Anterior cingulate cortex (tissue), 58 donors: ENCODE results near the gene DYNLL1.
"Not testable (repeated sequence)": the region's sequence is repeated elsewhere in the genome, so short reads cannot be mapped to it uniquely, and the experiment has no call there.

Experiments
- DNase-seq, 58 donors: peaks; one replicate each; lab custom pipeline; 2025; lab: John Stamatoyannopoulos, UW

Gene DYNLL1

GRCh38 chr12:120495731-120496412 lies at the start of gene DYNLL1:
TSS of gene DYNLL1 (plus strand) at chr12:120496113. CDS start at chr12:120496422, 309 bp downstream.
- peak; percentile 64 to 98 (median 92) for DNase-seq

- DNase-seq: not testable (repeated sequence)
Observed at GRCh38 chr12:120446844-120447178, 49.1 kb upstream of the DYNLL1 start.

GRCh38 chr12:120447992-120448391 lies 47.9 kb upstream of the DYNLL1 start:
- no peak for DNase-seq

DNA sequence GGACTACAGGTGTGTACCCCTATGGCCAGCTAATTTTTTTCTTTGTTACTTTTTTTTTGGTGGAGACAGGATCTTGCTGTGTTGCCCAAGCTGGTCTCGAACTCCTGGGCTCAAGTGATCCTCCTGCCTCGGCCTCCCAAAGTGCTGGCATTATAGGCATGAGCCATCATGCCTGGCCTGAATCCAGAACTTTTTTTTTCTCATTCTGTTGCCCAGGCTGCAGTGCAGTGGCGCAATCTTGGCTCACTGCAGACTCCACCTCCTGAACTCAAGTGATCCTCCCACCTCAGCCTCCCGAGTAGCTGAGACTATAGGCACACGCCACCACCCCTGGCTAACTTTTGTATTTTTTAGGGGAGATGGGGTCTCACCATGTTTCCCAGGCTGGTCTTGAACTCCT lies 43.4 kb upstream of the DYNLL1 start:
- not testable (repeated sequence) for DNase-seq

DNA sequence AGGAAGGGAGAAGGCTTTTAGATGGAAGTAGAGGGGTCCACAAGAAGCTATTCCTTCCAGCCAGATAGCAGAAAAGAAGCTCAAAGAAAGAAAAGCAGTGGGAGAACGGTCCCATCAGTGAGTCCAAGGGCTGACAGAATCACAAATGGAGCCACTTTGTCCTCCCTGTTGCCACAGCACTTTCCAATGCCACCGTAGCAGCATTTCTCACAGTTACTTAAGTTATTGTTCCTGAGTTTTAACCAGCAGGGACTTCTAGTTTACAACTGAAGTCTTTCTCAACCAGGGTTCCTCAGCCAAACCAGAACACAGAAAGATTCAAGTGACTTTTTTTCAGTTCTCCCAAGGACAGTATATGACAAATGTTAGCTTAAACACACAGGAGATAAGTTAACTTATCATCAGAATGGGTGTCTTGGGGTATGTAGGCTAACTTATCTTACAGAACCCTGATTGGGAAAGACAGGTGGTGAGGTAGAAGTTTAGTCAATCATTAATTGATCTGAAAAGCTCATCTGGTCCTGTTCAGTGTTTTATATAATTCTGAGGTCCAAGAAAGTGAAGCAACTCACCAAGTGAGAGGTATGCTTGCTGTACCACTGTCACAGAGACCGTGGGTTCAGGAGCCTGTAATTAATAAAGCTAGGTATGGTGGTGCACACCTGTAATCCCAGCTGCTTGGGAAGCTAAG lies 42.7 kb upstream of the DYNLL1 start:
- DNase-seq: no peak

DNA sequence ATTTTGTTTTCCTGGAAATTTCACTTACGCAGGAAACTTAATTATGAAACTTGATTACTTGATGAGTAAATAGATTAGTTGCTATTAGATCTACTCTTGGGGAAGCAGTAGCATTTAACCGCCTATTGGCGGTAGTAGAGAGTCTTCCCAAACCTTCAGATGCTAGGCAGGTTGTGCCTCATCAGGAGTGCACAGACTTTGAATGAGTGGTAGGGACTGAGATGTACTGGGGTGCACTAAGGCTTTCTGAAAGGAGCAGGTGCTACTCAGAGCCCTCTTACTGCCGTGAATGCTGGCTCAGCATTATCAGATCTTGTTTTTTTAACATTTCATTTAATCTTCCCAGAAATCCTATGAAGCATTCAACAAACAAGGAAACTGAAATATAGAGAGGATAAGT lies 41.9 kb upstream of the DYNLL1 start:
- no peak for DNase-seq

DNA sequence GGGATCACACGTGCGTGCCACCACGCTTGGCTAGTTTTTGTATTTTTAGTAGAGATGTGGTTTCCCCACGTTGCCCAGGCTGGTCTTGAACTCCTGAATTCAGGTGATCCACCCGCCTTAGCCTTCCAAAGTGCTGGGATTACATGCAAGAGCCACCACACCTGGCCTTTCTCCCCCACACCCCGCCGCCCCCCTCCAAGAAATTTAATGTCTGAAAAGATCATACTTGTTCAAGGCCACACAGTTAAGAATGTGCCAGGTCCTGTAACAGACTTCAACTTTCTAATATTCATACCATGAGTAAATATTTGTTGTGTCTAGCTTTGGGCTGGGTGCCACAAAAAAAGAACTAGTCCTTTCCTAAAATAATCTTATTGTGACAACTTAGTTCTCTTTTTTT lies 40.6 kb upstream of the DYNLL1 start:
- no peak for DNase-seq

GRCh38 chr12:120457133-120457532 lies 38.8 kb upstream of the DYNLL1 start:
- DNase-seq: no peak

DNA sequence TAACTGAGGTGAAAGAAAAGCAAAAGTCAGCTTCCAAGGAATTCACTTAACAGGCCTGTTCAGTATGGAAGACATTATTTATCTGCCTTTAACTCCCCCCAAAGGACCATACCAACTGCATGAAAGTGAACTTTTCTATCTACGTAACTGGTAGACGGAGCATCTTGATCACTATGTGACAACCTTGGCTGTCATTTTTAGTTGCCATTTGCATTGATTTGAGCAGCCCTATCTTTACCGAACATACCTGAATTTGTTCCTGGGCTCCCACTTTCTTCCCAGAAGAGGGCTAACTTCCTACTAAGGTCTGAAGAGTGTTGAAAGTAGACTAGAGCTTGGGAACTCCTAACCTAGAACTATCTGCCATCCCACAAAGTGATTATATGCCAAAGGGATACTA lies 35.8 kb upstream of the DYNLL1 start:
- DNase-seq: no peak

- DNase-seq: no peak
Observed at GRCh38 chr12:120462099-120462640, 33.7 kb upstream of the DYNLL1 start.

- no peak for DNase-seq
Observed at GRCh38 chr12:120463712-120464111, 32.2 kb upstream of the DYNLL1 start.

DNA sequence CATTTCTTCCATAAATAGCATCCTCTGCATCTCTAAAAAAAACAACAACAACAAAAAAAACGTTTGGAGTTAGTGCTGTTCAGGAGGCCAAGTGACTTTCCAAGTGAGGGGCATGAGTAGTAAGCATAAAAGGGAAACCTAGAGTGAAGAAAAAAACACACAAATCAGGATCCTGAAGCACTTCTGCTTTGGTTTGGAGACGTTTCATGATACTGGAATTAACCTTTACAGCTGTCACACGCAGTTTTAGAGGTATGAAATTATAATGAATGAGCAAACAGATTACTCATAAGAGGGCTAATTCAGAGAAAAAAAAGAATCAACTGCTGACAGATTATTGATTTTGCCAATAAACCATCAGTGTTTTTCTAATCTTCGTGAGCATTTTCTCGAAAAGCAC lies 30.2 kb upstream of the DYNLL1 start:
- no peak for DNase-seq

DNA sequence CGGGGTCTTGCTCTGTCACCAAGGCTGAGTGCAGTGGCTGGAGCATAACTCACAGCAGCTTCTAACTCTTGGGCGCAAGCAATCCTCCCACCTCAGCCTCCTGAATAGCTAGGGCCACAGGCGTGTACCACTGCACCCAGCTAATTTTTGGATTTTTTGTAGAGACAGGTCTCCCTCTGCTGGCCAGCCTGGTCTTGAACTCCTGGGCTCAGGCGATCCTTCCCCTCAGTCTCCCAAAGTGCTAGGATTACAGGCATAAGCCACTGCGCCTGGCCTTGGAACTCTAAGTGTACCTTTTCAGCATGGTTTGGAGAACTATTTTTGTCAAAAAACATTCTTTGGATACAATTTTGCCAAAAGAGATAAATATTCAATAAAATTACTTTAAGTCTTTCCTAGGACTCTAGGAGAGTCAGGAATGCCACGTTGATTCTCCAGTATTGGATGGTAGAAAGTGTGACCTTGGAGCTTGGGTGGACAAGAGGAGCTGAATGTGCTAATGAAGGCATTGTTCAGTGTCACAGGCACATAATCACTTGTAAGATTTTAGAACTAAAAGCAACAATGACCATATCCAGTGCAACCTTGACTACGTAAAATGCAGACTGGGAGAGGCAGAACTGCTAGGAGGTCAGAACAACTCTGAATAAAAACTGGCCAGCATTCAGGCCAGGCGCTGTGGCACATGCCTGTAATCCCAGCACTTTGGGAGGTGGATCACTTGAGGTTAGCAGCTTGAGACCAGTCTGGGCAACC lies 29.2 kb upstream of the DYNLL1 start:
- peak in 10 of 58 donors; percentile 3 to 33 (median 7) for DNase-seq

GRCh38 chr12:120467439-120467838 lies 28.5 kb upstream of the DYNLL1 start:
- no peak for DNase-seq

- DNase-seq: peak in 4 of 58 donors; percentile 24 to 41 (median 32)
Observed at GRCh38 chr12:120468325-120468820, 27.5 kb upstream of the DYNLL1 start.

GRCh38 chr12:120468821-120469449 lies 27.0 kb upstream of the DYNLL1 start:
- peak in 36 of 58 donors; percentile 27 to 74 (median 56) for DNase-seq

DNA sequence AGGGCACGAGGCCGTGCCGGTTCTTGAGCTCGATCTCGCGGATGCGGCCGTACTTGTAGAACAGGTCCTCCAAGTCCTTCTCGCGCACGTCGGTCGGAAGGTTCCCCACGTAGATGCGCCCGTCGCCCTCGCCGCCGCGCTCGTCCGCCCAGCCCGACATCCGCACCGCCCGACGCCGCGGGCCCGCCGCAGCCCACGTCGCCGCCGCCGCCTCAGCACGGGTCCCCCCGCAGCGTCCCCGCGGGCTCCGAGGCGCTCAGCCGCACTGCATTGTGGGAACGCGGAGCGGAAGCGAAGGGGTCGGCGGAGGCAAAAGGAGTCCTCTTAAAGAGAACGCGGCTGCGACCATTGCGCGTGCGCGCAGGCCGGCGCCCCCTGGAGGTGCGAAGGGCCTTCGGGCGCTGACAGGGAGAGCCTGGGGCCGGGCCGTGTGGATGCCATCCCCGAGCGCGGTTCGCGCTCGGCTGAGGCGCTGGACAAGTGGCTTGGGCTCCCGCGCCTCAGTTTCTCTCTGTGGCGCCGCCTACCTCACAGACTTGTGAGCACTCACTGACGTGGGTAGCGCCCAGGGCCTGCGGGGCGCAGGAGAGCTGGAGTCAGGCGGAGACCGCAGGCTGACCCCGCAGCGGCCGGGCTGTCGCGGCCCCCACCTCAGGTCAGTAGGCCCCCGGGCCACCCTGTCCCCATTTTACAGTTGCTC lies 26.3 kb upstream of the DYNLL1 start, which contains the start of gene SRSF9:
SRSF9 (minus strand) TSS at position 299 of the 700 bp plus-strand sequence; CDS start at position 160, 139 bp downstream.
- peak; percentile 37 to 96 (median 91) for DNase-seq

GRCh38 chr12:120470150-120470784 lies 25.6 kb upstream of the DYNLL1 start:
- peak in 1 of 58 donors; percentile 61 for DNase-seq

GRCh38 chr12:120472521-120472920 lies 23.4 kb upstream of the DYNLL1 start:
- DNase-seq: no peak
